Activated gamma-delta T cell treated with anti-CD3 and anti-CD28 coated beads, Interleukin-2, amount 50 U/mL, for 16 hours (primary cell): ENCODE measurements around the gene AMPH.
"Not testable (repeated sequence)": the region's sequence is repeated elsewhere in the genome, so short reads cannot be mapped to it uniquely, and the experiment has no call there.

Source experiments
- DNase-seq: peaks from one replicate; pipeline ENCODE4 v3.0.0-alpha.2; 2020; ENCODE audit warnings: low read depth

AMPH gene

DNA sequence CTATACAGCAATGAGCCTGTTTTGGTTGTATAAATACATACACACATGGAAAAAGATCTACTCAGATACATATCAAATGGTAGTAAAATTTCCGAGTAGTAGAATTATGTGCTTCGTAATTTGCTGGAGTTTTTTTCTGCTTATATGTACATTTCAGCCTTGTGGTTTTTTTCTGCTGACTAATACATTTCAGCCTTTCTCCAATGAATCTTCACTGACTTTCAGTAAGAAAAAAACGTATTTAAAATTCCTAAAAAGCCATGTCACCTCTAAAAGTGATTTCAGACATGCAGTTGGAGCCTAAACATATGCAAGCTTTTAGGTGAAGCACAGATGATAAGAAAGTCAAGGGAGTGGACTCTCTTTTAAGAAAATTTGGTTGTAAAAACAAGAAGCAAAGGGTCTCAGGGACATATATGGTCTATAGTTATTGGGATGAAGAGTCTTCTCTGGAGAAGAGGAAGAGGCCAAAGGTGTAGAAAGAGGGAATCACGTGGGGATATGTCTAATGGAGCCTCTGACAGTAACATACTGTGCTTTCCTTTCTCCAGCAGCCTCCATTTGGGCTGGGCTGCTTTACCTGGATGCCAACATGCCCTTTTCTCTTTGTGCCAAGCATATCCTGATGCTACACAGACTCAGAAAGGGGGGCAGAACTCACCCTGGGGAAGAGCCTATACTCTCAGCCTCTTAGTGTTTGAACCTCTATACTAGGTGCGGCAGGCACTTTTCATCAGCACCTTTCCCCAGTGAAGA lies 2.4 kb downstream of the AMPH start:
- no peak for DNase-seq

- DNase-seq = no peak
Measured at GRCh38 chr7:38625866-38626265, 5.3 kb downstream of the AMPH start.

GRCh38 chr7:38615665-38616064 lies 15.5 kb downstream of the AMPH start:
- no peak for DNase-seq

- no peak for DNase-seq
Measured at GRCh38 chr7:38607466-38607865, 23.7 kb downstream of the AMPH start.

- DNase-seq = no peak
Measured at GRCh38 chr7:38600741-38601140, 30.4 kb downstream of the AMPH start.

GRCh38 chr7:38594949-38595348 lies 36.2 kb downstream of the AMPH start:
- DNase-seq = no peak

GRCh38 chr7:38592737-38593288 lies 38.4 kb downstream of the AMPH start:
- no peak for DNase-seq

DNA sequence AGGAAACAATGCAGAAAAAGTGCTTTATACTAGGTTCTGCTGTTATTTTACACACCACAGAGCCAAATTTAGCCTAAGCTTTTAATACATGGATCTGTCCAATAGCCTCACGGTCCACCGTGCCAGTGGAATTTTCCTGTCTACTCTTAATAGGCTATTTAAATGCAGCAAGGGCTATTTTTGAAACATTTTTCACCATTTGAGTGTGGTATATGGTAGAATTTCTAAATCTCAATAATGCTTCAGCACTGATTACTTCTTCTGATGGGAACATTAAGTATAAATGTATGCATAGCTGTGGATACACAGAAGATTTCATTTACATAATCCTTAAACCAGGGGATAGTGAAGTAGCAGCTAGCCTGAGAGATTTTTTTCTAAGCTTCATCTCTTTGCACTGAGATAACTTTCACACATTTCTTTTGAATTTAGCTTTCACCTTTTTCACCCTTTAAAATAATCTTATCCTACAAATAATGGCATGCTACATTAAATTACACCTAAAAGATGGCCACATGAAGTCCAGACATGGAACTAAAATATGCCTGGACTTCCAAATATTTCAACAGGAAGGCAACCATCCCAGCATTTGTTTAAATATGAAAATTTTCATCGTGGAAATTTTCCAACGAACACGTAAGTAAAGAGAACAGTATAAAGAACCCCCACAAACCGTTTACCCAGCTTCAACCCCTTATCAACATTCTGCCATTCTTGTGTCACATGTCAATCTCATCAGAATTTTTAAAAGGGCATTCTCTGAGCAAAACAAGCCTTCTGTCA lies 45.4 kb downstream of the AMPH start:
- no peak for DNase-seq

DNA sequence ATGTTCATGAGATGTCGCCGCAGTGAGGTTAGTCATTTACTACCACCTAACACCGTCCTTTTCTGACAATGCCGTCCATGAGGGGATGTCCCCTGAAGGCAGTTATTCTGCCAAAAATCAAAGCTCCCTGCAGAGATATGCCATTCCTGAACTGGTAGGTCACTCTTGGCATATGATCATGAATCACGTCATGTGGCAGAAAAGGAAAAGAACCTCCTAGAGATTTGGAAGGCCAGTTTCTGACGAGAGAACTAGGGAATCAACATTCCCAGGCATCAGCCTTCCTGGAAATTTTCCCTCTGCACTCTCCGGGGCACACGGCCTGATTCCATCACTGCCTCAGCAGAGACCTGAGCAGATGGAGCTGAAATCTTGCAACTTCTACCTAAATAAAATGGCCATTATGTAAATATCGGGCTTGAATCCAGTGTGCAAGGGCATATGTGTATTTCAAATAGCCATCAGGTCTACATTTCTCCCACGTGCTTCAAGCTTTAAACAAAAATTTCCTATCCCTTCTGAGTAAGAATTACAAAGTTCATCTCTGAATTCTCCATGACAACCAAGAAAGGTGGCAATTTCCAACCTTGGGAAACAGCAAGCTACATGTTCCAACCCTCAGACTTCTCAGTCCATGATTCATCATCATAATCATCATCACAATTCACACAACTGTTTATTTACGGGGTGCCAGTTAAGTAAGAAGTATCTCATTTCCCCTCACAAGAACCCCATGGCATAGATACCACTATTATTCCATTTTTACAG lies 46.5 kb downstream of the AMPH start:
- no peak for DNase-seq

DNA sequence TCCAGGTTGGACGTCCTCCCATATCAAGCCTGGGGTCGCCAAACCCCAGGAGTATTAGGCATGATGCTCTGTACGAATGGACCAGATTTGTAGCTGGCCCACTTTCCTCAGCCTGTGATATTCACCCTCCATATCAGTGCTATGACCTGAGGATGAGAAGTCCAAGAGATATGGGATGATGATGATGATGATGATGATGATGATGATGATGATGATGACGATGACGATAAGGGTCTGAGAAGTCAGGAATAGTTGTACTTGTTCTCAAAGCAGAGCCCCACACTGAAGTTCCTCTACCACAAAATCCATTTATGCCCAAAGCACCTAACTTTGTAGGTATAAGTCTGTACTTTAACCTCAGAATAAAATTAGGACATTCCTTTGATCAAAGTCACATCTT lies 50.7 kb downstream of the AMPH start:
- no peak for DNase-seq

DNA sequence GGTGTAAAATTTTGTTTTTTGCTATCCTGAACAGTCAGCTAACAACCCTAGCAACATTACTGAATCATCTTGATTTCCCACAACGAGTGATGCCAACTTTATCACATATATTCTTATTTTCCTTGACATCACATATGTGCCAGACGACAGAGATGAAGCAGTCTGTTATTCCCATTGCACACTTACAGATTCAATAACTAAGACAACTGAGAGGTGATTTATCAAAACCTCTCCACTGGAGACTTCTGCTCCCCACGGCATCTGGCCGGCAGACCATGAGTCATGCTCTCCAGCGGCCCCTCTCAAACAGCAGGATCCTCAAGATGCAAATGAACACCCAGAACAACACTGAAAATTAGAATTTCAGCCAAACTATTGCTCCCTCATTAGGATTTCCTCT lies 57.1 kb downstream of the AMPH start:
- no peak for DNase-seq

DNA sequence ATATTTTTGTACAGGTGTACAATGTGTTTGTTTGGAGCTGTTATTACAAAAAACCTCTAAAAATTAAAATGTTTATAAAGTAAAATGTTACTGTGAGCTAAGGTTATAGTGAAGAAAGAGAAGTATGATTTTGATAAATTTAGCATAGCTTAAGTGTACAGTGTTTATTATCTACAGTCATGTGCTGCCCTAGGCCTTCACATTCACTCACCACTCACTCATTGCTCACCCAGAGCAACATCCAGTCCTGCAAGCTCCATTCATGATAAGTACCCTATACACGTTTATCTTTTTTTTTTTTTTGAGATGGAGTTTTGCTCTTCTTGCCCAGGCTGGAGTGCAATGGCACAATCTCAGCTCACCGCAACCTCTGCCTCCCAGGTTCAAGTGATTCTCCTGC lies 59.6 kb downstream of the AMPH start:
- not testable (repeated sequence) for DNase-seq

GRCh38 chr7:38568497-38568896 lies 62.7 kb downstream of the AMPH start:
- DNase-seq = no peak

DNA sequence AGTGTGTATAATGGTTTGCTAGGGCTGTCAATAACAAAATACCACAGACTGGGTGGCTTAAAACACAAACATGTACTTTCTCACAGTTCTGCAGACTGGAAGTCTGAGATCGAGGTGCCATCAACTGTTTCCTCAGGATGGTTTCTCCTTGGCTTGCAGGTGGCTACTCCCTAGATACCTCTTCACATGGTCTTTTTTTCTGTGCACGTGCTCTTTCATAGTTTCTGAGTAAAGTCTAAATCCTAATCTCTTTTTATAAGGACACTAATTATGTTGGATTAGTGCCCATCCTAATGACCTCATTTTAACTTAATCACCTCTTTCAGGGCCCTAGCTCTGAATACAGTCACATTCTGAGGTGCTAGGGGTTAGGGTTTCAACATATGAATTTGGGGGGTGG lies 65.9 kb downstream of the AMPH start:
- no peak for DNase-seq

- no peak for DNase-seq
Measured at GRCh38 chr7:38563741-38564140, 67.4 kb downstream of the AMPH start.

DNA sequence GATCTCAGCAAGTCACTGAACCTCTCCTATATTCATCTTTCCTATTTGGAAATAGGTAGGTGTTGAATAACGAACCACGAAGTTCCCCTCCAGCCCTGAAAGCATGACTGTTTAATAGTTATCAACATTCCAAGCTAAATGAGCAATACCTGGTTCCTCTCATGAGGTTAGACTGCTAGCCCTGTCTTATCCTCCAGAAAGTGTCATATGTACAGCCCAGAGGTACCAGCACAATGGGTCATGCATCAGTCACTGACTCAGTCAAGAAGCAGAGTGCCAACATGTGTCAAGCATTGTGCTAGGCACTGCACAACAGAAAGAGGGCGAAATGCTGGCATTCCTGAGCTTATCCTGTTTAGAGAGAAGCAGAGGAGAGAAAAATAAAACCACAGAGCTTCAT lies 70.0 kb downstream of the AMPH start:
- DNase-seq = no peak

GRCh38 chr7:38558761-38559345 lies 72.3 kb downstream of the AMPH start:
- DNase-seq = no peak

GRCh38 chr7:38554586-38554985 lies 76.6 kb downstream of the AMPH start:
- no peak for DNase-seq

DNA sequence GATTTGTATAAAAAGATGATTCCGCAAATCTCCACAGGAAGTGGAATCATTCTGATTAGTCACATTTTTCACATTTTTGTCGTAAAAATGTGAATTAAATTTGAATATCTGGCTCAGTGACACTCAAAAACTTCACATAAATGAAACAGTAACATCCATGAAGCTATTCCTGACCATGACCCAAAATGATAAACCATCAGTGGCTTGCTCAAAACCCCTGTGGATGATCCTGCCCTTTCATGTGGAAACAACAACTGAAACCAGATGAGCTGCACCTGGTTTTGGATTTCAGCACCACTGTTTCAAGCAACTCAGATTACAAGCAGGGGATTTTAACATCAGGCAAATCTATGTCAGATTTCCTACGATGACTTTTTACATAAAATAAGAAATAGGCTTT lies 80.3 kb downstream of the AMPH start:
- no peak for DNase-seq

GRCh38 chr7:38548605-38549004 lies 82.6 kb downstream of the AMPH start:
- no peak for DNase-seq

DNA sequence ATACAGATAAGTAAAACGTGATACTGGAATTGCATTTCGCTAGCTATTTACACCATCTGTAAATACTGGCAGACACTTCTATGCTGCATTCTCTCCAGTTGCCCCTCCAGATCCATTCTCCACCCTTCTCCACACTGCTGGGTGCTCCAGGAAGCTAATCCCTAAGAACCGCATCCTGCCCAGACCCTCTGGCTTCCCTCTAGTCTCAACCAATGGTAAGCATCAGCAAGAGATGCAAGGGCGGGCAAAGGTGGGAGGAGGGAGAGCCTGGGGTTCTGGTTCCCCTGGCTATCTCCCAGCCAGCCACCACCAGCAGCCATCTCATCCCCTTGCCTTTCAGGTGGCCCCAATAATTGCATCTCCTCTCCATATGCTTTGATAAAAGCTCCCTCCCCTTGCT lies 84.4 kb downstream of the AMPH start:
- no peak for DNase-seq

DNA sequence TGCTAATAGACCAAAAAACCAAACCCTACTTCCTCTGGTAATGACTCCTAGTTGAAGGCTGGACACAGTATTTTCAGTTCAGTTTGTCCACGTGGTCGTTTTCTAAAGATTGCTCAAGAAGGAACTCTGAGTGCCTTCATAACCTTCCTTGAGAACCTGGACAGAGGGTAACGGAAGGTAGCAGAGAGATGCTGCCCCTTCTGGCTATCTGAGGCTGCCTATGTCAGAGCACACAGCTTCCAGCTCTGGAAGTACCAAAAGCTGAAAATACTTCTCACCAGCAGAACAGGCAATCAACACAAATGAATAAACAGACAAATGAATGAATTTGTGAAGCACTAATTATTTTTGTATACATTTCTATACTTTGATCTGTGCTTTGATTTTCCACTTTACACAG lies 85.2 kb downstream of the AMPH start:
- DNase-seq = no peak
